ENCODE data around the gene CHST14.

The CHST14 gene

GRCh38 chr15:40513609-40514008 lies 42.8 kb downstream of the CHST14 start:
- H3K9me3 ChIP-seq = no peaks in the 10 kb centered on the region
- TF ChIP-seq CTCF (IDR thresholded peaks at IDR 0.05; ENCODE audit: low read depth, low read length) = no peak
- H3K27me3 ChIP-seq = no peaks in the 10 kb centered on the region
- H3K4me3 ChIP-seq (ENCODE audit: low read depth, low read length) = no peak overlapping the region
- DNase-seq = no peak
- no peaks in the 10 kb centered on the region for H3K36me3 ChIP-seq
- H3K4me1 ChIP-seq = peaks cover 3% of the 10 kb centered on the region; the same call in 1 of the 2 replicates

- H3K36me3 ChIP-seq = no peaks in the 10 kb centered on the region
- no peaks in the 10 kb centered on the region for H3K9me3 ChIP-seq
- TF ChIP-seq CTCF (IDR thresholded peaks at IDR 0.05; ENCODE audit: low read depth, low read length) = no peak
- no peaks in the 10 kb centered on the region for H3K27me3 ChIP-seq
- DNase-seq = no peak
- peaks cover 3% of the 10 kb centered on the region; the same call in 1 of the 2 replicates for H3K4me1 ChIP-seq
- no peak overlapping the region for H3K4me3 ChIP-seq (ENCODE audit: low read depth, low read length)
These were observed 45.5 kb downstream of the CHST14 start for GRCh38 chr15:40516322-40516721.

All from BE2C (cell line).